Measurements from ENCODE around the gene SEC14L1. TPM values are rescaled to one million over a fixed set of nuclear protein-coding genes. Genes with fewer than 3 reads are reported as not detected.

The SEC14L1 gene
- total RNA-seq, 1 experiment from 2014 or later = 58.6 TPM

DNA sequence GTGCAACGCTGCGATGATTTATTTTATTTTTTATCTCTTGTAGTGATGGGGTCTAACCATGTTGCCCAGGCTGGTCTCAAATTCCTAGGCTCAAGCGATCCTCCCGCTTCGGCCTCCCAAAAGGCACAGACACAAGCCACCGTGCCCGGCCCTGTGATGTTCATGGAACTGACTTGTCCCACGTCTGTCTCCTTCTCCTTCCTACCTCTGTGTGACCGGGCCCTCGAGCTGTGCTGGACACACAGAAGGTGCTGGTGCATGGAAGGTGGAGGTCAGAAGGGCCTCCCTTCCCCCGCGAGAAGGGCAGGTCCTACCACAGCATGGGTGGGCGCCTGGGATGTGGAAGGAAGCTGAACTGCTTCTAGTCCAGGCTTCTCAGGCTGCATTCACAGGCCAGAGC lies 88.0 kb downstream of the SEC14L1 start:
- WGBS (ENCODE audit: extremely low coverage, insufficient read length, low lambda C conversion rate) = no CpG with 5 or more reads among the region's 13 CpGs
- peaks cover 3% of the 10 kb centered on the region for H3K27me3 Mint-ChIP-seq (ENCODE audit: low read depth)
- no peak for DNase-seq

More for the DNA sequence above, 88.0 kb downstream of the SEC14L1 start:
- H3K4me1 ChIP-seq (ENCODE audit: insufficient read depth, low read length) = no peaks in the 10 kb centered on the region
- H2BK5ac ChIP-seq (ENCODE audit: insufficient read length, low read length) = no peak overlapping the region
- H3K9me3 ChIP-seq (ENCODE audit: control insufficient read depth, low read depth, low read length) = no peaks in the 10 kb centered on the region
- no peak overlapping the region for H2BK15ac ChIP-seq (ENCODE audit: low read depth, low read length)
- H3K79me2 ChIP-seq (ENCODE audit: insufficient read depth, low read length) = no peaks in the 10 kb centered on the region
- no peak overlapping the region for H4K8ac ChIP-seq (replicated peaks; ENCODE audit: insufficient read length, low read depth, low read length)
- no peak overlapping the region for H3K9ac ChIP-seq (ENCODE audit: extremely low read depth, insufficient read length, low read length)
- Mint-ChIP-seq H3K4me1 (peaks cover 5 to 12% of the 10 kb centered on the region in 2 experiments; a peak in 2 of 4 replicates), H3K27ac (0 out of 7 replicates have a peak overlapping the region, but pooled peaks of 1 of the 3 experiments have one; percentile 36), H3K9me3 (peaks cover 0 to 3% of the 10 kb centered on the region in 2 experiments; a peak in 1 of 5 replicates), H3K4me3 (0 out of 5 replicates have a peak overlapping the region, but pooled peaks of 1 of the 2 experiments have one; percentile 4), H3K36me3 (ENCODE audit: insufficient read depth in 1 of 3, low read depth in 3 of 3) (no peaks in the 10 kb centered on the region)
- H4K20me1 ChIP-seq (ENCODE audit: control insufficient read depth, insufficient read depth, insufficient read length) = no peaks in the 10 kb centered on the region
- H2BK12ac ChIP-seq (ENCODE audit: insufficient read length, low read depth, low read length) = no peak overlapping the region
- H4K91ac ChIP-seq (ENCODE audit: insufficient read length, low read depth, low read length) = no peak overlapping the region
- H3K4ac ChIP-seq (ENCODE audit: low read depth, low read length) = no peak overlapping the region
- no peak overlapping the region for H2BK120ac ChIP-seq (ENCODE audit: low read depth, low read length, poor library complexity, severe bottlenecking)
- H3K4me2 ChIP-seq (ENCODE audit: insufficient read depth, insufficient read length, low read length) = no peak overlapping the region
- H2AFZ ChIP-seq (ENCODE audit: low read length) = no peak overlapping the region
- no peak overlapping the region for H3T11ph ChIP-seq (ENCODE audit: low read length)
- H4K5ac ChIP-seq (ENCODE audit: insufficient read length, low read depth, low read length) = no peak overlapping the region
- H2BK20ac ChIP-seq (ENCODE audit: low read depth, low read length, poor library complexity, severe bottlenecking) = no peak overlapping the region
- no peaks in the 10 kb centered on the region for H3K27me3 ChIP-seq (ENCODE audit: insufficient read depth, low read length)
- H3K23me2 ChIP-seq (ENCODE audit: insufficient read length, low read depth, low read length, poor library complexity, severe bottlenecking) = no peaks in the 10 kb centered on the region
- H3K56ac ChIP-seq (ENCODE audit: insufficient read length, low read depth, low read length) = no peak overlapping the region
- no peaks in the 10 kb centered on the region for H3K79me1 ChIP-seq (ENCODE audit: insufficient read depth, low read depth, low read length, poor library complexity, severe bottlenecking)
- no peak overlapping the region for H3K27ac ChIP-seq (ENCODE audit: insufficient read length, low read depth, low read length)
- H2AK5ac ChIP-seq (ENCODE audit: insufficient read length, low read length) = no peak overlapping the region
- no peak overlapping the region for H3K23ac ChIP-seq (ENCODE audit: insufficient read length, low read depth, low read length)
- no peak overlapping the region for H3K18ac ChIP-seq (ENCODE audit: insufficient read length, low read depth, low read length)
- TF ChIP-seq, protein P1, sequence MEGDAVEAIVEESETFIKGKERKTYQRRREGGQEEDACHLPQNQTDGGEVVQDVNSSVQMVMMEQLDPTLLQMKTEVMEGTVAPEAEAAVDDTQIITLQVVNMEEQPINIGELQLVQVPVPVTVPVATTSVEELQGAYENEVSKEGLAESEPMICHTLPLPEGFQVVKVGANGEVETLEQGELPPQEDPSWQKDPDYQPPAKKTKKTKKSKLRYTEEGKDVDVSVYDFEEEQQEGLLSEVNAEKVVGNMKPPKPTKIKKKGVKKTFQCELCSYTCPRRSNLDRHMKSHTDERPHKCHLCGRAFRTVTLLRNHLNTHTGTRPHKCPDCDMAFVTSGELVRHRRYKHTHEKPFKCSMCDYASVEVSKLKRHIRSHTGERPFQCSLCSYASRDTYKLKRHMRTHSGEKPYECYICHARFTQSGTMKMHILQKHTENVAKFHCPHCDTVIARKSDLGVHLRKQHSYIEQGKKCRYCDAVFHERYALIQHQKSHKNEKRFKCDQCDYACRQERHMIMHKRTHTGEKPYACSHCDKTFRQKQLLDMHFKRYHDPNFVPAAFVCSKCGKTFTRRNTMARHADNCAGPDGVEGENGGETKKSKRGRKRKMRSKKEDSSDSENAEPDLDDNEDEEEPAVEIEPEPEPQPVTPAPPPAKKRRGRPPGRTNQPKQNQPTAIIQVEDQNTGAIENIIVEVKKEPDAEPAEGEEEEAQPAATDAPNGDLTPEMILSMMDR (conservative IDR thresholded peaks at IDR 0.05) = no peak
- no peak overlapping the region for H3K14ac ChIP-seq (ENCODE audit: insufficient read depth, low read length)
